GM18511 (cell line): ENCODE measurements around the gene TMEM164.
"Not testable (repeated sequence)": the region's sequence is repeated elsewhere in the genome, so short reads cannot be mapped to it uniquely, and the experiment has no call there.

ENCODE experiments used
- ATAC-seq: cut with Tn5 transposase; IDR thresholded peaks from one replicate; pipeline ENCODE4 v1.9.1; 2021; ENCODE audit warnings: mild to moderate bottlenecking, moderate library complexity; ENCODE audit not compliant: unreplicated experiment

Gene TMEM164

GRCh38 chrX:110002300-110003166 lies at the start of gene TMEM164:
TMEM164 (plus strand) TSS chrX:110003114; CDS start chrX:110003775, 661 bp downstream.
- ATAC-seq: peak; percentile 80

- ATAC-seq: no peak
Measured at GRCh38 chrX:109954333-109954732, 48.6 kb upstream of the TMEM164 start.

- no peak for ATAC-seq
Measured at GRCh38 chrX:109954955-109955354, 48.0 kb upstream of the TMEM164 start.

GRCh38 chrX:109958266-109958665 lies 44.6 kb upstream of the TMEM164 start:
- ATAC-seq: no peak

- ATAC-seq: no peak
Measured at GRCh38 chrX:109959356-109959871, 43.5 kb upstream of the TMEM164 start.

GRCh38 chrX:109964390-109964789 lies 38.5 kb upstream of the TMEM164 start:
- no peak for ATAC-seq

GRCh38 chrX:109966246-109966645 lies 36.7 kb upstream of the TMEM164 start:
- ATAC-seq: no peak

- ATAC-seq: no peak
Measured at GRCh38 chrX:109967156-109967555, 35.8 kb upstream of the TMEM164 start.

GRCh38 chrX:109970841-109971240 lies 32.1 kb upstream of the TMEM164 start:
- not testable (repeated sequence) for ATAC-seq

GRCh38 chrX:109974906-109975655 lies 27.8 kb upstream of the TMEM164 start:
- no peak for ATAC-seq

GRCh38 chrX:109985210-109985609 lies 17.7 kb upstream of the TMEM164 start:
- not testable (repeated sequence) for ATAC-seq

GRCh38 chrX:109987884-109988283 lies 15.0 kb upstream of the TMEM164 start:
- no peak for ATAC-seq

- ATAC-seq: no peak
Measured at GRCh38 chrX:109990582-109991276, 12.2 kb upstream of the TMEM164 start.

- ATAC-seq: no peak
Measured at GRCh38 chrX:109992203-109992602, 10.7 kb upstream of the TMEM164 start.

GRCh38 chrX:109995155-109995554 lies 7.8 kb upstream of the TMEM164 start:
- no peak for ATAC-seq

- ATAC-seq: no peak
Measured at GRCh38 chrX:109997786-109998452, 5.0 kb upstream of the TMEM164 start.

- ATAC-seq: no peak
Measured at GRCh38 chrX:110000000-110000399, 2.9 kb upstream of the TMEM164 start.

GRCh38 chrX:110000847-110001713 lies 1.8 kb upstream of the TMEM164 start:
- no peak for ATAC-seq

- ATAC-seq: no peak
Measured at GRCh38 chrX:110001740-110002299, 1.1 kb upstream of the TMEM164 start.
